GM23338 (cell line): Measurements from ENCODE around the gene FYTTD1. TPM values are rescaled to one million over a fixed set of nuclear protein-coding genes. Genes with fewer than 3 reads are reported as not detected.

Source experiments
- ATAC-seq: fragments of 200-7000 bp; cut with Tn5 transposase; 3 replicates; pipeline ENCODE4 v1.9.1; 2020
- DNase-seq: peaks from one replicate; pipeline ENCODE4 v3.0.0-alpha.2; 2015; ENCODE audit warnings: low spot score
- H2AFZ ChIP-seq: fragments of 200-600 bp; sonication (generic); 2 replicates; pipeline ENCODE4 v1.8.0; 2016; ENCODE audit warnings: antibody characterized with exemption, mild to moderate bottlenecking, moderate library complexity
- H3F3A ChIP-seq: fragments of 200-600 bp; sonication (generic); replicated peaks from 2 replicates; pipeline ENCODE4 v1.8.0; 2017; ENCODE audit warnings: antibody characterized with exemption, mixed run types, low read depth
- H3K27ac ChIP-seq: fragments of 200-600 bp; sonication (generic); 2 replicates; pipeline ENCODE4 v1.6.1; 2016; ENCODE audit warnings: low read depth
- H3K27me3 ChIP-seq: fragments of 200-600 bp; sonication (generic); 2 replicates; pipeline ENCODE4 v1.8.0; 2016; ENCODE audit warnings: mild to moderate bottlenecking, mixed run types, moderate library complexity; ENCODE audit not compliant: insufficient read depth
- H3K36me3 ChIP-seq: fragments of 200-600 bp; sonication (generic); 2 replicates; pipeline ENCODE4 v1.8.0; 2016; ENCODE audit warnings: mild to moderate bottlenecking; ENCODE audit not compliant: insufficient read depth
- H3K4me1 ChIP-seq: fragments of 200-600 bp; sonication (generic); 2 replicates; pipeline ENCODE4 v1.8.0; 2016; ENCODE audit warnings: mild to moderate bottlenecking, moderate library complexity; ENCODE audit not compliant: insufficient read depth
- H3K4me2 ChIP-seq: fragments of 200-600 bp; sonication (generic); 2 replicates; pipeline ENCODE4 v1.7.1; 2017; ENCODE audit warnings: mixed run types
- H3K4me3 ChIP-seq: fragments of 200-600 bp; sonication (generic); 2 replicates; pipeline ENCODE4 v1.6.1; 2016; ENCODE audit warnings: mixed run types
- H3K79me2 ChIP-seq: fragments of 200-600 bp; sonication (generic); replicated peaks from 2 replicates; pipeline ENCODE4 v1.8.0; 2017; ENCODE audit warnings: mild to moderate bottlenecking; ENCODE audit not compliant: insufficient read depth
- H3K9me2 ChIP-seq: fragments of 200-600 bp; sonication (generic); 2 replicates; pipeline ENCODE4 v1.8.0; 2017; ENCODE audit not compliant: insufficient read depth
- H4K20me1 ChIP-seq: fragments of 200-600 bp; sonication (generic); replicated peaks from 2 replicates; pipeline ENCODE4 v1.8.0; 2017; ENCODE audit warnings: mild to moderate bottlenecking; ENCODE audit not compliant: insufficient read depth
- H3K27ac Mint-ChIP-seq: 2 replicates; pipeline ENCODE4 v1.8.0; 2020; ENCODE audit warnings: inconsistent platforms, mild to moderate bottlenecking, moderate library complexity, mixed read lengths
- H3K27me3 Mint-ChIP-seq: 3 replicates; pipeline ENCODE4 v1.8.0; 2022; ENCODE audit warnings: low read depth, mild to moderate bottlenecking, moderate library complexity, mixed read lengths, inconsistent platforms; ENCODE audit not compliant: insufficient read depth, poor library complexity
- H3K36me3 Mint-ChIP-seq: 3 replicates; pipeline ENCODE4 v1.8.0; 2021; ENCODE audit warnings: low read depth, mild to moderate bottlenecking, inconsistent platforms, moderate library complexity, mixed read lengths
- H3K4me1 Mint-ChIP-seq: 3 replicates; pipeline ENCODE4 v1.8.0; 2020; ENCODE audit warnings: mild to moderate bottlenecking, inconsistent platforms, mixed read lengths
- H3K4me3 Mint-ChIP-seq: 3 replicates; pipeline ENCODE4 v1.8.0; 2021; ENCODE audit warnings: moderate library complexity, mild to moderate bottlenecking, inconsistent platforms, mixed read lengths
- H3K9me3 Mint-ChIP-seq: 3 replicates; pipeline ENCODE4 v1.8.0; 2020; ENCODE audit warnings: moderate library complexity, mild to moderate bottlenecking, inconsistent platforms, mixed read lengths
- CREB1 ChIP-seq: fragments of 250-450 bp; sonication (Bioruptor Pico); IDR thresholded peaks from 2 replicates; pipeline ENCODE4 v1.5.0; 2020; ENCODE audit warnings: low read depth, mild to moderate bottlenecking, moderate library complexity
- EZH2 ChIP-seq: fragments of 200-600 bp; sonication (generic); IDR thresholded peaks from one replicate; pipeline ENCODE4 v1.8.0; 2017; ENCODE audit warnings: antibody characterized with exemption, mild to moderate bottlenecking, low read depth; ENCODE audit not compliant: unreplicated experiment
- EZH2phosphoT487 ChIP-seq: fragments of 200-600 bp; sonication (generic); IDR thresholded peaks from one replicate; pipeline ENCODE4 v1.8.1; 2018; ENCODE audit warnings: antibody characterized with exemption; ENCODE audit not compliant: unreplicated experiment
- JUNB ChIP-seq: IDR thresholded peaks from one replicate; pipeline ENCODE4 v1.6.1; 2016; ENCODE audit warnings: antibody characterized with exemption; ENCODE audit not compliant: unreplicated experiment
- NANOG ChIP-seq: IDR thresholded peaks from 2 replicates; pipeline ENCODE4 v1.6.1; 2016; ENCODE audit warnings: antibody characterized with exemption, borderline replicate concordance
- POLR2AphosphoS5 ChIP-seq: IDR thresholded peaks from 2 replicates; pipeline ENCODE4 v1.6.1; 2016; ENCODE audit warnings: antibody characterized with exemption, low read depth
- STAT1 ChIP-seq: IDR thresholded peaks from one replicate; pipeline ENCODE4 v1.6.1; 2016; ENCODE audit warnings: antibody characterized with exemption; ENCODE audit not compliant: unreplicated experiment
- ZNF114 ChIP-seq: fragments of 250-450 bp; sonication (Bioruptor Pico); IDR thresholded peaks from 2 replicates; pipeline ENCODE4 v1.5.0; 2020; ENCODE audit warnings: mild to moderate bottlenecking, moderate library complexity
- ZNF331 ChIP-seq: fragments of 250-450 bp; sonication (Bioruptor Pico); IDR thresholded peaks from 2 replicates; pipeline ENCODE4 v1.5.0; 2020; ENCODE audit warnings: low read depth, mild to moderate bottlenecking, moderate library complexity
- polyA plus RNA-seq: library from polyadenylated mRNA; unstranded; fragments of >200 nt; fragmentation: Nextera tagmentation; extraction: Ambion mirVana; gene quantifications from 2 replicates; pipeline ENCODE4 v1.2.1, GENCODE V29; 2016
- total RNA-seq: library from RNA; depleted of rRNA; stranded (reverse); fragments of >200 nt; shearing (Covaris generic); gene quantifications from 2 replicates; pipeline ENCODE4 v1.2.3, GENCODE V29; 2014
- TF ChIP-seq, protein P1 (sequence below), 2 experiments: fragments of 200-600 bp in 1 of 2; sonication (generic) in 1 of 2; conservative IDR thresholded peaks; 2 replicates each; pipeline versions ENCODE4 v1.5.1 to v1.6.1; 2016 to 2017; ENCODE audit warnings: antibody characterized with exemption in 2 of 2, low read depth in 2 of 2, mild to moderate bottlenecking in 2 of 2, moderate library complexity in 1 of 2
- TF ChIP-seq, protein P2 (sequence below): IDR thresholded peaks from 2 replicates; pipeline ENCODE4 v1.6.1; 2016; ENCODE audit warnings: antibody characterized with exemption
- TF ChIP-seq, protein P3 (sequence below): fragments of 250-450 bp; sonication (Bioruptor Pico); IDR thresholded peaks from 2 replicates; pipeline ENCODE4 v1.5.0; 2020; ENCODE audit warnings: mild to moderate bottlenecking, moderate library complexity
- TF ChIP-seq, protein P4 (sequence below): IDR thresholded peaks from one replicate; pipeline ENCODE4 v1.6.1; 2018; ENCODE audit warnings: antibody characterized with exemption; ENCODE audit not compliant: unreplicated experiment

FYTTD1 gene
- total and polyA plus RNA-seq, 2 experiments from 2014 or later: 13.7 to 14.8 TPM

DNA sequence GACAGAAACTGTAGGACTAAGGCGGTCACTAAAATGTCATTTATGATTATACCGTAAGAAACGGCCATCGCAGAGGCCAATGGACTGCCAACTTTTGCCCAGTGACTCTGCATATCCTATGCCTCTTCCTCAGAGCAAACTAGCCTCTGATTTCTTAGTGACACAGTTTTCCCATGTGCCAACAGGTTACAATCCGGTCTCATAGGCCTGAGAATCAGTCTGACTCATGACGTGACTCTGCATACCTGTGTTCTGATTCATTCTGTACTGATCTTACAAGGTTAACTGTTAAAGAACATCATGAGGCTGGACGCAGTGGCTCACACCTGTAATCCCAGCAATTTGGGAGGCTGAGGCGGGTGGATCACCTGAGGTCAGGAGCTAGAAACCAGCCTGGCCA lies 30.8 kb upstream of the FYTTD1 start:
- H3K4me1 ChIP-seq: no peaks in the 10 kb centered on the region
- no peaks in the 10 kb centered on the region for H3K9me2 ChIP-seq
- peaks cover 2% of the 10 kb centered on the region for H3K27me3 Mint-ChIP-seq
- ATAC-seq: no peak
- peaks cover 15% of the 10 kb centered on the region; the same call in 2 of the 3 replicates for H3K9me3 Mint-ChIP-seq
- no peak for DNase-seq
- no peaks in the 10 kb centered on the region for H3F3A ChIP-seq
- no peak overlapping the region for H3K4me3 Mint-ChIP-seq
- H3K27ac ChIP-seq: no peak overlapping the region
- TF ChIP-seq POLR2AphosphoS5 (no peak), EZH2 (no peak), ZNF331 (CRISPR knock-in tag) (no peak), STAT1 (no peak), JUNB (no peak), CREB1 (CRISPR knock-in tag) (no peak), ZNF114 (CRISPR knock-in tag) (no peak), EZH2phosphoT487 (no peak), NANOG (no peak)
- TF ChIP-seq, protein P1, sequence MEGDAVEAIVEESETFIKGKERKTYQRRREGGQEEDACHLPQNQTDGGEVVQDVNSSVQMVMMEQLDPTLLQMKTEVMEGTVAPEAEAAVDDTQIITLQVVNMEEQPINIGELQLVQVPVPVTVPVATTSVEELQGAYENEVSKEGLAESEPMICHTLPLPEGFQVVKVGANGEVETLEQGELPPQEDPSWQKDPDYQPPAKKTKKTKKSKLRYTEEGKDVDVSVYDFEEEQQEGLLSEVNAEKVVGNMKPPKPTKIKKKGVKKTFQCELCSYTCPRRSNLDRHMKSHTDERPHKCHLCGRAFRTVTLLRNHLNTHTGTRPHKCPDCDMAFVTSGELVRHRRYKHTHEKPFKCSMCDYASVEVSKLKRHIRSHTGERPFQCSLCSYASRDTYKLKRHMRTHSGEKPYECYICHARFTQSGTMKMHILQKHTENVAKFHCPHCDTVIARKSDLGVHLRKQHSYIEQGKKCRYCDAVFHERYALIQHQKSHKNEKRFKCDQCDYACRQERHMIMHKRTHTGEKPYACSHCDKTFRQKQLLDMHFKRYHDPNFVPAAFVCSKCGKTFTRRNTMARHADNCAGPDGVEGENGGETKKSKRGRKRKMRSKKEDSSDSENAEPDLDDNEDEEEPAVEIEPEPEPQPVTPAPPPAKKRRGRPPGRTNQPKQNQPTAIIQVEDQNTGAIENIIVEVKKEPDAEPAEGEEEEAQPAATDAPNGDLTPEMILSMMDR (conservative IDR thresholded peaks at IDR 0.05; ENCODE audit: low read depth in 2 of 2): no peak
- TF ChIP-seq, protein P2, sequence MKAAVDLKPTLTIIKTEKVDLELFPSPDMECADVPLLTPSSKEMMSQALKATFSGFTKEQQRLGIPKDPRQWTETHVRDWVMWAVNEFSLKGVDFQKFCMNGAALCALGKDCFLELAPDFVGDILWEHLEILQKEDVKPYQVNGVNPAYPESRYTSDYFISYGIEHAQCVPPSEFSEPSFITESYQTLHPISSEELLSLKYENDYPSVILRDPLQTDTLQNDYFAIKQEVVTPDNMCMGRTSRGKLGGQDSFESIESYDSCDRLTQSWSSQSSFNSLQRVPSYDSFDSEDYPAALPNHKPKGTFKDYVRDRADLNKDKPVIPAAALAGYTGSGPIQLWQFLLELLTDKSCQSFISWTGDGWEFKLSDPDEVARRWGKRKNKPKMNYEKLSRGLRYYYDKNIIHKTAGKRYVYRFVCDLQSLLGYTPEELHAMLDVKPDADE: no peak
- TF ChIP-seq, protein P3, sequence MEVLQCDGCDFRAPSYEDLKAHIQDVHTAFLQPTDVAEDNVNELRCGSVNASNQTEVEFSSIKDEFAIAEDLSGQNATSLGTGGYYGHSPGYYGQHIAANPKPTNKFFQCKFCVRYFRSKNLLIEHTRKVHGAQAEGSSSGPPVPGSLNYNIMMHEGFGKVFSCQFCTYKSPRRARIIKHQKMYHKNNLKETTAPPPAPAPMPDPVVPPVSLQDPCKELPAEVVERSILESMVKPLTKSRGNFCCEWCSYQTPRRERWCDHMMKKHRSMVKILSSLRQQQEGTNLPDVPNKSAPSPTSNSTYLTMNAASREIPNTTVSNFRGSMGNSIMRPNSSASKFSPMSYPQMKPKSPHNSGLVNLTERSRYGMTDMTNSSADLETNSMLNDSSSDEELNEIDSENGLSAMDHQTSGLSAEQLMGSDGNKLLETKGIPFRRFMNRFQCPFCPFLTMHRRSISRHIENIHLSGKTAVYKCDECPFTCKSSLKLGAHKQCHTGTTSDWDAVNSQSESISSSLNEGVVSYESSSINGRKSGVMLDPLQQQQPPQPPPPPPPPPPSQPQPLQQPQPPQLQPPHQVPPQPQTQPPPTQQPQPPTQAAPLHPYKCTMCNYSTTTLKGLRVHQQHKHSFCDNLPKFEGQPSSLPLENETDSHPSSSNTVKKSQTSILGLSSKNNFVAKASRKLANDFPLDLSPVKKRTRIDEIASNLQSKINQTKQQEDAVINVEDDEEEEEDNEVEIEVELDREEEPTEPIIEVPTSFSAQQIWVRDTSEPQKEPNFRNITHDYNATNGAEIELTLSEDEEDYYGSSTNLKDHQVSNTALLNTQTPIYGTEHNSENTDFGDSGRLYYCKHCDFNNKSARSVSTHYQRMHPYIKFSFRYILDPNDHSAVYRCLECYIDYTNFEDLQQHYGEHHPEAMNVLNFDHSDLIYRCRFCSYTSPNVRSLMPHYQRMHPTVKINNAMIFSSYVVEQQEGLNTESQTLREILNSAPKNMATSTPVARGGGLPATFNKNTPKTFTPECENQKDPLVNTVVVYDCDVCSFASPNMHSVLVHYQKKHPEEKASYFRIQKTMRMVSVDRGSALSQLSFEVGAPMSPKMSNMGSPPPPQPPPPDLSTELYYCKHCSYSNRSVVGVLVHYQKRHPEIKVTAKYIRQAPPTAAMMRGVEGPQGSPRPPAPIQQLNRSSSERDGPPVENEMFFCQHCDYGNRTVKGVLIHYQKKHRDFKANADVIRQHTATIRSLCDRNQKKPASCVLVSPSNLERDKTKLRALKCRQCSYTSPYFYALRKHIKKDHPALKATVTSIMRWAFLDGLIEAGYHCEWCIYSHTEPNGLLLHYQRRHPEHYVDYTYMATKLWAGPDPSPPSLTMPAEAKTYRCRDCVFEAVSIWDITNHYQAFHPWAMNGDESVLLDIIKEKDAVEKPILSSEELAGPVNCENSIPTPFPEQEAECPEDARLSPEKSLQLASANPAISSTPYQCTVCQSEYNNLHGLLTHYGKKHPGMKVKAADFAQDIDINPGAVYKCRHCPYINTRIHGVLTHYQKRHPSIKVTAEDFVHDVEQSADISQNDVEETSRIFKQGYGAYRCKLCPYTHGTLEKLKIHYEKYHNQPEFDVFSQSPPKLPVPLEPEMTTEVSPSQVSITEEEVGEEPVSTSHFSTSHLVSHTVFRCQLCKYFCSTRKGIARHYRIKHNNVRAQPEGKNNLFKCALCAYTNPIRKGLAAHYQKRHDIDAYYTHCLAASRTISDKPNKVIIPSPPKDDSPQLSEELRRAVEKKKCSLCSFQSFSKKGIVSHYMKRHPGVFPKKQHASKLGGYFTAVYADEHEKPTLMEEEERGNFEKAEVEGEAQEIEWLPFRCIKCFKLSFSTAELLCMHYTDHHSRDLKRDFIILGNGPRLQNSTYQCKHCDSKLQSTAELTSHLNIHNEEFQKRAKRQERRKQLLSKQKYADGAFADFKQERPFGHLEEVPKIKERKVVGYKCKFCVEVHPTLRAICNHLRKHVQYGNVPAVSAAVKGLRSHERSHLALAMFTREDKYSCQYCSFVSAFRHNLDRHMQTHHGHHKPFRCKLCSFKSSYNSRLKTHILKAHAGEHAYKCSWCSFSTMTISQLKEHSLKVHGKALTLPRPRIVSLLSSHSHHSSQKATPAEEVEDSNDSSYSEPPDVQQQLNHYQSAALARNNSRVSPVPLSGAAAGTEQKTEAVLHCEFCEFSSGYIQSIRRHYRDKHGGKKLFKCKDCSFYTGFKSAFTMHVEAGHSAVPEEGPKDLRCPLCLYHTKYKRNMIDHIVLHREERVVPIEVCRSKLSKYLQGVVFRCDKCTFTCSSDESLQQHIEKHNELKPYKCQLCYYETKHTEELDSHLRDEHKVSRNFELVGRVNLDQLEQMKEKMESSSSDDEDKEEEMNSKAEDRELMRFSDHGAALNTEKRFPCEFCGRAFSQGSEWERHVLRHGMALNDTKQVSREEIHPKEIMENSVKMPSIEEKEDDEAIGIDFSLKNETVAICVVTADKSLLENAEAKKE (CRISPR knock-in tag): no peak
- TF ChIP-seq, protein P4, sequence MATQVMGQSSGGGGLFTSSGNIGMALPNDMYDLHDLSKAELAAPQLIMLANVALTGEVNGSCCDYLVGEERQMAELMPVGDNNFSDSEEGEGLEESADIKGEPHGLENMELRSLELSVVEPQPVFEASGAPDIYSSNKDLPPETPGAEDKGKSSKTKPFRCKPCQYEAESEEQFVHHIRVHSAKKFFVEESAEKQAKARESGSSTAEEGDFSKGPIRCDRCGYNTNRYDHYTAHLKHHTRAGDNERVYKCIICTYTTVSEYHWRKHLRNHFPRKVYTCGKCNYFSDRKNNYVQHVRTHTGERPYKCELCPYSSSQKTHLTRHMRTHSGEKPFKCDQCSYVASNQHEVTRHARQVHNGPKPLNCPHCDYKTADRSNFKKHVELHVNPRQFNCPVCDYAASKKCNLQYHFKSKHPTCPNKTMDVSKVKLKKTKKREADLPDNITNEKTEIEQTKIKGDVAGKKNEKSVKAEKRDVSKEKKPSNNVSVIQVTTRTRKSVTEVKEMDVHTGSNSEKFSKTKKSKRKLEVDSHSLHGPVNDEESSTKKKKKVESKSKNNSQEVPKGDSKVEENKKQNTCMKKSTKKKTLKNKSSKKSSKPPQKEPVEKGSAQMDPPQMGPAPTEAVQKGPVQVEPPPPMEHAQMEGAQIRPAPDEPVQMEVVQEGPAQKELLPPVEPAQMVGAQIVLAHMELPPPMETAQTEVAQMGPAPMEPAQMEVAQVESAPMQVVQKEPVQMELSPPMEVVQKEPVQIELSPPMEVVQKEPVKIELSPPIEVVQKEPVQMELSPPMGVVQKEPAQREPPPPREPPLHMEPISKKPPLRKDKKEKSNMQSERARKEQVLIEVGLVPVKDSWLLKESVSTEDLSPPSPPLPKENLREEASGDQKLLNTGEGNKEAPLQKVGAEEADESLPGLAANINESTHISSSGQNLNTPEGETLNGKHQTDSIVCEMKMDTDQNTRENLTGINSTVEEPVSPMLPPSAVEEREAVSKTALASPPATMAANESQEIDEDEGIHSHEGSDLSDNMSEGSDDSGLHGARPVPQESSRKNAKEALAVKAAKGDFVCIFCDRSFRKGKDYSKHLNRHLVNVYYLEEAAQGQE: no peak
- no peak overlapping the region for H3K4me2 ChIP-seq
- peaks cover 9% of the 10 kb centered on the region for H3K79me2 ChIP-seq
- peaks cover 23% of the 10 kb centered on the region for H3K36me3 Mint-ChIP-seq
- H3K27ac Mint-ChIP-seq: no peak overlapping the region
- H3K4me3 ChIP-seq: no peak overlapping the region
- H2AFZ ChIP-seq: no peak overlapping the region
- H3K27me3 ChIP-seq: no peaks in the 10 kb centered on the region
- no peaks in the 10 kb centered on the region; the same call in none of the 2 replicates for H4K20me1 ChIP-seq
- peaks cover 10% of the 10 kb centered on the region; the same call in 1 of the 2 replicates for H3K36me3 ChIP-seq
- H3K4me1 Mint-ChIP-seq: no peaks in the 10 kb centered on the region
